HG03439 (cell line): ENCODE data around the gene TTBK2.

Source experiments
- ATAC-seq: cut with Tn5 transposase; IDR thresholded peaks from one replicate; pipeline ENCODE4 v1.9.1; 2021; ENCODE audit warnings: mild to moderate bottlenecking, moderate library complexity; ENCODE audit not compliant: unreplicated experiment

TTBK2 gene

GRCh38 chr15:42730135-42730534 lies 190.4 kb downstream of the TTBK2 start:
- no peak for ATAC-seq

- ATAC-seq = no peak
Observed at GRCh38 chr15:42729409-42729808, 191.2 kb downstream of the TTBK2 start.

GRCh38 chr15:42728972-42729371 lies 191.6 kb downstream of the TTBK2 start:
- no peak for ATAC-seq

- no peak for ATAC-seq
Observed at GRCh38 chr15:42728560-42728959, 192.0 kb downstream of the TTBK2 start.

- ATAC-seq = no peak
Observed at GRCh38 chr15:42727750-42728381, 192.7 kb downstream of the TTBK2 start.

GRCh38 chr15:42726114-42726513 lies 194.5 kb downstream of the TTBK2 start:
- no peak for ATAC-seq

- ATAC-seq = no peak
Observed at GRCh38 chr15:42725331-42725903, 195.2 kb downstream of the TTBK2 start.

GRCh38 chr15:42724276-42724675 lies 196.3 kb downstream of the TTBK2 start:
- ATAC-seq = no peak

- no peak for ATAC-seq
Observed at GRCh38 chr15:42723068-42723467, 197.5 kb downstream of the TTBK2 start.

GRCh38 chr15:42721916-42722315 lies 198.7 kb downstream of the TTBK2 start:
- no peak for ATAC-seq

- ATAC-seq = no peak
Observed at GRCh38 chr15:42721016-42721415, 199.6 kb downstream of the TTBK2 start.

- ATAC-seq = no peak
Observed at GRCh38 chr15:42720071-42720470, 200.5 kb downstream of the TTBK2 start.

- ATAC-seq = no peak
Observed at GRCh38 chr15:42719043-42719442, 201.5 kb downstream of the TTBK2 start.

- no peak for ATAC-seq
Observed at GRCh38 chr15:42716626-42717025, 204.0 kb downstream of the TTBK2 start.

- ATAC-seq = no peak
Observed at GRCh38 chr15:42716125-42716524, 204.5 kb downstream of the TTBK2 start.

GRCh38 chr15:42712584-42712983 lies 208.0 kb downstream of the TTBK2 start:
- ATAC-seq = no peak

GRCh38 chr15:42711746-42712145 lies 208.8 kb downstream of the TTBK2 start:
- no peak for ATAC-seq

GRCh38 chr15:42710662-42711061 lies 209.9 kb downstream of the TTBK2 start:
- no peak for ATAC-seq

GRCh38 chr15:42707873-42708544 lies 212.6 kb downstream of the TTBK2 start:
- no peak for ATAC-seq

- no peak for ATAC-seq
Observed at GRCh38 chr15:42707068-42707467, 213.5 kb downstream of the TTBK2 start.

GRCh38 chr15:42705336-42705735 lies 215.2 kb downstream of the TTBK2 start:
- ATAC-seq = no peak

- no peak for ATAC-seq
Observed at GRCh38 chr15:42704492-42704926, 216.1 kb downstream of the TTBK2 start.
